ENCODE results near the gene KIF9.
"Not testable (repeated sequence)": the region's sequence is repeated elsewhere in the genome, so short reads cannot be mapped to it uniquely, and the experiment has no call there.

KIF9 gene

GRCh38 chr3:47180011-47180410 lies 102.6 kb downstream of the KIF9 start:
- not testable (repeated sequence) for DNase-seq

All from NCI-H2171 (cell line).